ENCODE measurements around the gene DEXI.
"Not testable (repeated sequence)": the region's sequence is repeated elsewhere in the genome, so short reads cannot be mapped to it uniquely, and the experiment has no call there.

Gene DEXI

DNA sequence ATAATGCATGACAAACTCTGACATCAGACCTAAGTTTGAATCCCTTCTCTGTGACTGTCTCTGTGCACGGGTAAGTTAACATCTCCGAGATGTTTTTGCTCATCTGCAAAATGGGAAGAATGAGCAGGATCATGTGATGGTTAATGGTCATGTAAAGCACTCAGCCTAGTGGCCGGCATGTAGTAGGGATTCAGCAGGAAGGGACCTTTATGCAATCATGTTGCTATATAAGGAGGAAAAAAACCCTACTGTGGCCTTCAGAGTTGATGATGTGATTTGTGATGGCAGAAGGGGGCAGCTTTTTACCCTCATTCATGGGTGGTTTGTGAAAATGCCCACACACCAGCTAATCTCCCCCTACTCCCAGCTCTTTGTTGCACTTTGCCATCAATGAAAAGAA, 26.2 kb upstream of the DEXI start:
- DNase-seq = no peak

DNA sequence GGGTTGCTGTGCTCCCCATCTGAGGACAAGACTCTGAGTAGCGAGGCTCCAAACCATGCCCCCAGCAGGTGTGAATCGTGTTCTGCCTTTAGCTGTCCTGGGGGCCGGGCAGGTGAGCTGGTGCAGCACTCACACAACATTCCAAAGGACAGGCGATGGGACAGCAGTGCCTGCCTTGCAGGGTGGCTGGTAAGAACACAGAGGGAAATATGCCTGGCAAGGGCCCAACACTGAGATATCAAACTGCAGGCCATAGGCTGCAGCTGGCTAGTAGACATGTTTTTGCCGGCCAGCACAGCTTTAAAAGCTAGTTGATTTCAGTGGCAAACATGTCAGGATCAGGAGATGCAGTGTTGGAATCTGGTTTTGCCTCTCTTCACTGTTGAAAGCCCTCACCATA, 25.7 kb upstream of the DEXI start:
- DNase-seq = no peak

DNA sequence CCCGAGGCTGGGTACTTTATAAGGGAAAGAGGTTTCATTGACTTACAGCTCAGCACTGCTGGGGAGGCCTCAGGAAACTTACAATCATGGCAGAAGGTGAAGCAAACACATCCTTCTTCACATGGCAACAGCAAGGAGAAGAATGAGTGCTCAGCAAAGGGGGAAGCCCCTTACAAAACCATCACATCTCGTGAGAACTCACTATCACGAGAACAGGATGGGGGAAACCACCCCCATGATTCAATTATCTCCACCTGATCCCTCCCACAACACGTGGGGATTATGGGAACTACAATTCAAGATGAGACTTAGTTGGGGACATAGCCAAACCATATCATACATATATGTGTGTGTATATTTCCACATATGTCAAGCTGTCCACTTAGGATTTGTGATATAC, 24.3 kb upstream of the DEXI start:
- not testable (repeated sequence) for DNase-seq

DNA sequence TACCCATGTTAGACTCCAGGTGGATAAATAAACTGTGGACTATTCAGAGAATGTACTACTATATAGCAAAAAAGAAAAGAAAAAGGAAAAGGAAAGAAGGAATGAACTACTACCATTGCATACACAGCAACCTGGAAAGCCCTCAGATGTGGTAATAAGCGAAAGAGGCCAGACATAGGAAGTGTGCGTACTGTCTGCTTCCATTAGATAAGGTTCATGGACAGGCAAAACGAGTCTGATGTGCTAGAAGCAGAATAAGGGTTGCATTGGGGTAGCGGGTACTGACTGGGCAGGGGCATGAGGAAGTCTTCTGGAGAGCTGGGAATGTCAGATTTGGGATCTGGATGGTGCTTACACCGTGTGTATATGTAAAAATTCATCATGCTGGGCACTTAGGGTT, 23.9 kb upstream of the DEXI start:
- no peak for DNase-seq

DNA sequence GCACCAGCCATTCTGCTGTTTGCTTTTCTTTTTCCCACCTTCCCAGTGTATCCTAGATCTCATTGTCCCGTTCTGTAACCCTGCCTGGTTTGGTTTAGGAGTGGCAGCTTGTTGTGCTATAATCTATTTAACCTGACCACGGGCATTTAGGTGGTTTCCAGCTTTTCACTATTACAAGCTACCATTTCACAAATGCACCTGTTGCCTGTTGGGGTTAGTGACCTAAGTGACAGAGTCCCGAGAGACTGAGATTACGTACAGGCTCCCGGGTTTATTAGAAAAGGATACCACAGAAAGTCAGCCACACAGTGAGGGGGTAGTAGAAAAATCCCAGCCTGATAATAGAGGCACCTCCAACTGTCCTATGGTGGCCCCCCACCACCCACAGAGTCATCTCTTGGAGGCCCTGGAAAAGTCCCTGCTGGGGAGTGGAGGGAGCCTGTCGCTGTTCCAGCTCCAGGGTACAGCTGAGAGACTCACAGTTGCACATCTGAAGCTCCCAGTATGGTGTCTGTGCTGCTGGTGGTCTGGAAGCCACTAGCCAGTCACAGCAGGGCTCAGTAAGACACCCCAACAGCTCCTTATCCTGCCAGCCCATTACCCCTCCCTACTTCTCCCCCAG, 23.3 kb upstream of the DEXI start:
- no peak for DNase-seq

DNA sequence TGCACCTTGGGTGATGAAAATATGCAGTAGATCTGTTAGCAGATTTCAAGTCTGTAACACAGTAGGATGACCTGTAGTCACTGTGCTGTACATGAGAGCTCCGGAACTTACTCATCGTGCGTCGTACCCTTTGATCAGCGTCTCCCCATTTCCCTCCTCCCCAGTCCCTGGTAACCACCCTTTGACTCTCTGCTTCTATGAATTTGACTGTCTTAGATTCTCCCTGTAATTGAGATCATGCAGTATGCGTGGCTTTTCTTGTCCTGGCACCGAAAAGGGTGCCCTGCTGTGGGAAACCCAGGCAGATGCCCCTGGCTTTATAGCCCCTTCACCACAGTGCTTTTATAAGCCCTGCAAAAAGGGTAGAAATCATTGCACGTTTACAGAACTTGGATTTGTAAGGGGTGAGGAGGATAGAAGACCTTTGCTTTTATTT, 22.6 kb upstream of the DEXI start:
- DNase-seq = no peak

DNA sequence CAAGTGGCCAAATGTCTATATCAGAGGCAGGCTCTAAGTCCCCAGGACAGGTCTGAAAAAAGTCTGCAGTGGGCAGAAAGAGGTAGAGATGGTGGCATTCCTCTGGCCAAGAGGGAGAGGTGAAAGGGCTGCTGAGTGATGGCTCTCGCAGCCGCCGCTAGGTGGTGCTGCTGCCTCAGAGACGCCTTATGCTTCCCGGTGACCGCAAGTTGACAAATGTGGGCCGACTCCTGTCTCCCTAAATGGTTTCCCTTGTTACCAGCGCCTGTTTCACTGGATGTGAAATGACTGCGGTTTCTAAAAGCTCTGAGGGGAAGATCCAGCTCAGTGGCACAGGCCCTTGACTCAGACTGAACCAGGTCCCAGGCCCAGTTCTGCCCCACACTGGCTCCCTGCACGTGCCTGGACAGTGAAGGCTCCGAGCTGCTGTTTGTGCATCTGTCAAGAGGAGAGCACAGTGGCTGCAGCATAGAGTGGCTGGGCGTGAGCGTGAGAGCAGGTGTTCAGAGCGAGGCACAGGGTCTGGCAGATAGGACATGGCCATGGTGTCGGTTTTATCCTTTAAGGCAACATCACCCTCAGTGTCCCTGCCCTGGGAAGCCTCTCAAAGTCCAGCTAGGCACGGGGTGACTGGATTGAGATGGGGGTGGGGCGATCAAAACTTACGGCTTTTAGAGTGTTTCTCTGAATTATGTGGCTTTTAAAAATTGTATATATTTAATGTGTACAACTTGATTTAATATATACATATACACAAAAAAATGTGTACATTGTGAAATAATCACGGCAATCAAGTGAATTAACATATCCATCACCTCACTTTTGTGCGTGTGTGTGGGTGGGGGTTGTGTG, 22.0 kb upstream of the DEXI start:
- DNase-seq = peak; percentile 62

DNA sequence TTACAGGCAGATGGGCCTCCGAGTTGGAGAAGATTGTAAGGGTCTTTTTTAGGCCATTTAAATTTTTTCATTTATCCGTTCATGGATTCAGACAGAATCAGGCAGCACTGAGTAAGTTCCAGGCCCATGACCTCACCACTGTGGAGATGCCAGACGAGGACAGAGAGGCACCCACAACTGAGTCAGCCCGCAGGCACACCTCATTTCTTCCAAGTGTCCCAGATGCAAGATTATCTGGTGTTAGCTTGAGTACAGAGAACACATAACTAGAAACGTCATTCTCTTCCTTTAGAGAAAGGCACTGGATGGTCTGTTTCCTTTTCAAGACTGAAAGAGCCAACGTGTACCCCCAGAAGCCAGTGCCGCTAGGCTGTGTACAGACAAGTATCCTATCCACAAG, 19.0 kb upstream of the DEXI start:
- no peak for DNase-seq

DNA sequence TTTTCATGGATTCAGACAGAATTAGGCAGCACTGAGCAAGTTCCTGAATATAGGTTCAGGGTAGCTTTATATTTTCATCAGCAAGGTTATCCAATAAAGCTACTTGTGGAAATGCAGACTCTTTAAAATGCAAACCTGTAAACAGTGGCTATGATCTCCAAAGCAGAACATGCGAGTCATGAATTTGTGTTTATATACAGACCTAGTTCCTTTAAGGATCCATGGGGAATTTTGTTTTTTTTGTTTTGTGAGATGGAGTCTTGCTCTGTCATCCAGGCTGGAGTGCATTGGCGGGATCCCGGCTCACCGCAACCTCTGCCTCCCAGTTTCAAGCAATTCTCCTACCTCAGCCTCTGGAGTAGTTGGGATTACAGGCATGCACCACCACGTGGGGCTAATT, 16.9 kb upstream of the DEXI start:
- no peak for DNase-seq

DNA sequence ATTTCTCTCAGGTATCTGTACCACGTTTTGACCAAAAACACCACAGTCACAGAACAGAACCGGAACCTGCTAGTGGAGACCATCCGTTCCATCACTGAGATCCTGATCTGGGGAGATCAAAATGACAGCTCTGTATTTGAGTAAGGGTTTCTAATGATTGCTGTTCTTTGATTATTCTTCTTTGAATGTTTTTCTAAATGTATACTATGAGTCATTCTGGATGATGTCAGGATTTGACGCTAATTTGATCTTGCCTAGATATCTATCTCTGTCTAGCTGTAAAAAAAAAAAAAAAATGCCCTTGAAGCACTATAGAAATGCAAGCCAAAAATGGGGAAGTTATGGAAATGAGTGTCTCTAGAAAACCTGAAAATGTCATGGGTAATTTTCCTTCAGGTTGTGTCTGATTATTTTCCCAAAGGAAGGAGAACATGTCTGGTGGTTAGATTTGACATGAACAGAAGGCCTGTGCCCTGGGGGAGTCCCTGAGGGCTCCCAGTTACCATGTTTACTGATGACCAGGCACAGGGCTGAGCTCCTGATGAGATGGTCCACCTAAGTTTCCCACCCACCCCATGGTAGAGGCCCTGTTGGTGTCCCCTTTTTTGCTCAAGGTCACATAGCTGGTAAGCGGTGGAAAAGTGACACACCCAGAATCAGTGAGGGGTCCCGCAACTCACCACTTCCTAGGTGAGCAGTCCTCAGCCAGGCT, 15.7 kb upstream of the DEXI start:
- no peak for DNase-seq

DNA sequence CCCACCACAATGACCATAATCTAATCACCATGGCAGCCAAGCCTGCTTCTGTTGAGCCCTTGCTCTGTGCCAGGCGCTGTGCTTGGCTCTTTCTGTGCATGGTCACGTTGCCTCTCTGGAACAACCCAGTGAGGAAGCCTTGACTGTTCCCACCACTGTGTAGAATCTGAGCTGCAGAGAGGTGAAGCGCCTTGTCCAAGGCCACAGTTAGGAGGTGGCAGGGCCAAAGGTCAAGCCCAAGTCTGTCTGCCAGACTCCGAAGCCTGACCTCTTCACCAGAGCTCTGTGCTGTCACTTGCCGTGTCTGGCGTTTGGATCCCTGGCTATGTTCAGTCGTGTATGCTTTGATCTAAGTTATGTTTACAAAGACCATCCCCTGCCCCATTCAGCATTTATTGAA, 12.6 kb upstream of the DEXI start:
- no peak for DNase-seq

DNA sequence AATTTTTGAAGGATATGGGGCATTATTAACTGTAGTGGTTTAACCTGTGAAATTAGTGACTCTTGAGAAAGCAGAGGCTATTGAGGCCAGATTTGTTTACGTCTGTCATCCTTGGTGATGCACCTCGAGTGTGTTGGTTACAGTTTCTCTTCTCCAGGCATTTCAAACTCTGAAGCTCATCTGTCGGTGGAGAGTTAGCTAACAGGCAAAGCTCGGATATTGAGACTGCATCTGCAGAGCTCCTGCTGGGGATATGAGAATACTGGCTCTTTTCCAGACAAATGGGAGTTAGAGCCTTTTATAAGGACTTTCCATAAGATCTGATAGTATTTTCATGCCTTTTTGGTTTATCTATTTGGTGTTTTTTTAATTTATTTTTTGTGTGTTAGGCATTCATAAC, 8.8 kb upstream of the DEXI start:
- no peak for DNase-seq

DNA sequence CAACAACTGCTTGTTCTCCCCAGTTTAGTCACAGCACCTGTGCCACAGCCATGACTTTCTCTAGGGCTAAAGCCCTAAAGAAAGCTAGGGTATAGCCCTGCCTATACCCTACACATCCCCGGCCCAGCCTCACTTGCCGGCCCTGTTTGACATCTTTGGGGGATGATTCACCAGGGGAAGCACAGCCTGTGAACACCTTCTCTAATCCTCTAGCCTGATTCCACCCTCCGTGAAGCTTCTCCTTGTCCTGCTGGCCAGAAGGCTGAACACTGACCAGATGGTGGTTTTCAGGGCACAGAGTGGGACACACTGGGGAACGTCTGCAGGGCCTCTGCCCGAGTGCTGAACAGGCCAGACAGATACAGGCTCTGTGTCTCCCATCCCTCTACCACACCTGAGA, 8.1 kb upstream of the DEXI start:
- DNase-seq = no peak

DNA sequence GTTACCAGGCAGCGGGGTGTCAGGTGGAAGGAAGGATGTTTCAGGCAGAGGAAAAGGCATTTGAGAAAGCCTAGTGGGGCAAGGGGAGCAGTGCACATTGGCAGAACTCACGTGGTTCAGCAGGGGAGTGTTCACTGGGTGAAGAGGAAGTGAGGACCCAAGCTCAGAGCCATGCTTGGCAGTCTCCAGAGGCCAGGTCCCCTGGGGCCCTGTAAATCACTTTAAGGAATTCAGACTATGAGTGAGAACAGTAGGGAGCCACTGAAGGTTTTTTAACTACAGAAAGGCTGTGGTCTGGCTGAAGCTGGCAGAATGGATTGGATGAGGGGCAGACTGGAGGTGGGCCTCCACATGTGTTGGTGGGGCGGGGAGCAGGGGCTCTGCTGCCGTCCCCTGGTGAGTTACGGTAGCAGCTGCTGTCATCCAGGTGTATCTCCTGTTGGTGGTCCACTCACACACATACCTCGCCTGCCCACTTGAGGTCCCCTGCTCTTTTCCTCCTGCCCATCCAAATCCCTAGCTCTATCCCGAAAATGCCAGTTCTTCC, 7.2 kb upstream of the DEXI start:
- no peak for DNase-seq

DNA sequence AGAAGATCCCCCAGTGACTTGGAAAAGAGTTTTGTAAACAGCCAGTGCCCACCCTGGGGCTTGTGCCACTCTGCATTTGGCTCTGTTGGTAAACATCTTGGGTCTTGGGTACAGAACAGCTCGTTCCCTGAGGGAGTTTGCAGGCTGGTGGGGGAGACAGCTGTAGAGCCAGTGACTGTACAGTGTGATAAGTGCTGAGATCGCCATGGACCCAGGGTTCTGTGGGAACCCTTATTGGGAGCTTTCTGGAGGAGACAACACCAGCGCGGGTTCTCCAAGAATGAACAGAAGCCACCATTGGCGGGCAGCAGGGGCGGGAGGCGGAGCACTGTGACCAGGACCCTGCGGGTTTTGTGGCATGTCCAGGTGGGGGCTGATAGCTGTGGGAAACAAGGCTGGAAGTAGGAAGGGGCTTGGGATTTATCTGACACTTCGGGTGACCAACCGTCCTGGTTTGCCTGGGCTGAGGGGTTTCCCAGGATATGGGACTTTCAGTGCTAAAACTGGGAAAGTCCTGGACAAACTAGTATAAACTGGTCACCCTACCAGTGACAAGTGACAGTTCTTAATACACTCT, 5.0 kb upstream of the DEXI start:
- DNase-seq = no peak

DNA sequence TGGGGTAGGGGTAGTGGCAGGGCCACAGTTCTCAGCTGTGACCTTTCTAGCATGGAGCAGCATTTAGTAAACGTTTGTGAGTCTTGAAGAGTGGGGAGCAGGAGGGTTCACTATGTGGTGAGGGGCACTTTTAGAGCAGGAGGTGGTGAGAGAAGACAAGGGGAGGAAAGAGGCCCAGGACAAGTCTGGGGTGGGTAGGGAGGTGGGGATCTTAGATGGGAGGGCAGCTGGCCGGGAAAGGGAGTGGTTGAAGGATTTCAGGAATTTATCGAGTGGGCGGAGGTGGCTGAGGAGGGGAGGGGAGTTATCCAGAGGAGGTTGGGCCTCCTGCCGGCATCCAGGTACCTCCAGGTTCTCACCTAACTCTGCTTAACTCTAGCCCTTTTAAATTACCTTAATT, 4.0 kb upstream of the DEXI start:
- DNase-seq = no peak

DNA sequence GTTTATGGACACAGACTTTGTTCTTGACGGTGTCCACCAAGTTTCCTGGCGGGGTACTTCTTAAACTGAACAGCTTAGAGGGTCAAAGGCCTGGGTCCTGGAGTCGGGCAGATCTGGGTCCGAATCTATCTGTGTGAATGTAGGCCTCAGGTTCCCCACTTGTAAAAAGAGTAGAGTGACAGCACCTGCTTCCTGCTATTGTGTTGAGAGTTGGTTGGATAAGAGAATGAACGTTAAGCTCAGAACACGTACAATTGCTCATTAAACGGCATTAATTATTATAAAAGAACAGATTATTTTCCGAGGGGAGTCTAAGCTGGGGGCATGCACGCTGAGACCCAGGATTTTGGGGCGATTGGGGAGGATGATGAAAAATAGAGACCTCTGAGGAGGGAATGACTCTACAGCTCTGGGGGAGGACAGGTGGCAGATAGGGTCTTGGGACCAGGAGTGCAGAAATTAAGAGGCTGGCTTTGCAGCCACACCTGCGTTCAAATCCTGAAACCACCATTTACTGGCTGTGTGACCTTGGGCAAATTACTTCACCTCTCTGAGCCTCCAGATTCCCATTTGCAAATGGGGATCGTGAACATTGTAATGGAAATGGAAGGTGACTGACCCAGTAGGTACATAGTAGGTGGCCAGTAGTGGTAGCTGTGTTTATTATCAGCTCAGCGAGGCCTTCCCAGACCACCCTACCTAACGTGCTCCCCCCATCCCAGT, 3.0 kb upstream of the DEXI start:
- no peak for DNase-seq

DNA sequence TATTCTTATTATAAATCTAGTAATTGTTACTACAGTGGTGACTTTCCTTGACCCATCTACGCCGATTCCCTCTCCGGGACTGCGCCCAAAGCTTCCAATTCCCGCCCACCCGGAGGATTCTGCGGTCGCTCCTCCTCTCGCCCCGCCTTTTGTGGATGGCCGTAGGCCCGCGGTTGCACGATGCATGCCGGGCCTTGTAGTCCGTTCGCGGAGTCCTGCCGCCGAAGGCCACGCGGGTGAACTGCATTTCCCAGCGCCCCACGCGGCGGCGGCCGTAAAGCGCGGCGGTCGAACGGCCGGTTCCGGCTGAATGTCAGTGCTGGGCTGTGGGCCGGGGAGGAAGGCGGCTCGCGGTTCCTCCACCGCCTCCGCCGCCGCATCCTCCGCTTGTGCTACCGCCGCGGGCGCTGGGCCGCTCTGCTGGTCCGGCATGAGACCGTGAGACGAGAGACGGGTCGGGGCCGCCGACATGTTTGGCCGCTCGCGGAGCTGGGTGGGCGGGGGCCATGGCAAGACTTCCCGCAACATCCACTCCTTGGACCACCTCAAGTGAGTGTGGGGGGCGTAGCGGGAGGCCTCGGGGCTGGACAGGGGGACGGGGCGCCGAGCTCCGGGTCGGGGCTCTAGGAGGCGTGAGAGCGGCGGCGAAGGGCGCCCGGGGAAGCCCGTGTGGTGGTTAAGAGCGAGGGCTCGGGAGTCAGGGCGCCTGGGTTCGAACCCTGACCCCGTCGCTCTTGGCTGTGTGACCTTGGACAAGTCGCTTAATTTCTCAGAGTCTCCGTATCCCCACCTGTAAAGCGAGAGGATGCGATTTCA, 2.2 kb upstream of the DEXI start, which contains the start of gene CLEC16A:
Gene CLEC16A (plus strand): TSS at position 316 of the 816 bp plus-strand sequence. CDS start 154 bp downstream, at position 470.
- DNase-seq = peak; percentile 68

DNA sequence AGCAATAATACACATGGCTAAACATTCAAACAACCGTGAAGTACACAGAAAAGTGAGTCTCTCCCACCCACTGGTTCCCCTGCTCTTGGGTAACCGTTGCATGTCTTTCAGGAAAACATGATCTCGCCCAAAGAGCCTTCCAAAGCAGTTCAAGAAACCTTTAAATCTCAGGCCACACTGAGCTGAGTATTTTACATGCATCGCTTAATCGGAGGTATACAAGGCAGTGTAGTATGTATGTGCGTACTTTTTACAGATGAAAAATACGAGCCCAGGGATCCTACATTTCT, 741 bp upstream of the DEXI start:
- no peak for DNase-seq

DNA sequence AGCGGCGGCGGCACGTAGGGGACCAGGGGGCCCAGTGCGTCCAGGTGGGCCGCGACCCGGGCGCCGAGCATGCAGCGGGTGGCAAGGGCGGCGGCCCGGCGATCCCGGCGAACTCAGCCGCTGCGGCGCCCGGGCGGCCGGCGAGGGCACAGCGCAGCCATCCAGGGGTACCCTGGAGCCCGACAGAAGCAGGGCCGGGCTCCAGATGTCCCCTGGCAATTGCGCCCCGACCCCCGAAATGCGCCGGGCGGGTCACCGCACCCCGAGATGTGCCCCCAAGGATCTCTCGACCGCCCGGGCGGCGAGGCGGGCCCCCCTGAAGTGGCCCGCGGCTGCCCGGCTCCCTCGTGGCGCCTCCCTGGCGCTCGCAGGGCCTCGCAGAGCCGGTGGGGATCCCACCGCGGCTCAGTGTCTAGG, 325 bp downstream of the DEXI start:
- DNase-seq = not testable (repeated sequence)

DNA sequence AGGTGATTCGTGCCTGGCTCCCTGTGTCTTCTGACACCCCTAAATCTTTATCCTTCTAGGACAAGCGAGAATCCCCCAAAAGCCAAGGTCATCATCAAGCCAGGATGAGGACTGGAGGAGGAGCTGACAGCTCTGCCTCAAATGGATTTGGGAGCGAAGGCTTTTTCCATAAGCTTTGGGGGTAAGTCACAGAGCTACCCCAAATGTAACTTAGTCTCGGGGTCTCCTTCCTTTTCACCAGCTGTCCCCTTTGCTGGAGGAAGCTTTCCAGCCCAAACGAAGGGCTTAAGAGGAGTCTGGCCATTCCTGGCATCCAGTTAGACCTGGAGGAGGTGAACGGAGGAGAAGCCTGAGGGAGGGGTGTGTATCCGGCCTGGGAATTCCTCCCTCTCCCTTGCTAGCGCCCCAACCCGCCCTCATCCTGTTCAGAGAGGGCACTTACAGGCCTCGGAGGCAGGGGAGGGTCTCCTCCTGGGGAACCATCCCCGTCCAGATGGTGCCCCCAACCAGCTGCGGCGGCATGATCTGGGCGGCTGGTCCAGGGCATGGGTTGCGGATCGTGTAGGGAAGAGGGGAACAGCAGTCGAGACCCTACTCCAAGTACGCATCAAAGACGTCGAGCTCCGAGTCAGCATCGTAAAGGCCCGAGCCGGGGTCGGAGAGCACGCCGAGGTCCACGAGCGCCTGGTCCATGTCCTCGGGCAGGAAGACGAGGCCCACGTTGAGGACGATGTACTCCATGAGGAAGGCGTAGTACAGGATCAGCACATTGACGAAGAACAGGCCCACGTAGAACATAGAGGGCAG, 938 bp downstream of the DEXI start:
- no peak for DNase-seq

Measured in NCI-H1694 (cell line).